Brain pericyte (primary cell): ENCODE data around the gene CRACR2A.

ENCODE experiments used
- DNase-seq: peaks from one replicate; pipeline ENCODE4 v3.0.0-alpha.2; 2012; ENCODE audit warnings: low read depth, low spot score

The CRACR2A gene

GRCh38 chr12:3684449-3685051 is 68.4 kb downstream of the CRACR2A start:
- no peak for DNase-seq

DNA sequence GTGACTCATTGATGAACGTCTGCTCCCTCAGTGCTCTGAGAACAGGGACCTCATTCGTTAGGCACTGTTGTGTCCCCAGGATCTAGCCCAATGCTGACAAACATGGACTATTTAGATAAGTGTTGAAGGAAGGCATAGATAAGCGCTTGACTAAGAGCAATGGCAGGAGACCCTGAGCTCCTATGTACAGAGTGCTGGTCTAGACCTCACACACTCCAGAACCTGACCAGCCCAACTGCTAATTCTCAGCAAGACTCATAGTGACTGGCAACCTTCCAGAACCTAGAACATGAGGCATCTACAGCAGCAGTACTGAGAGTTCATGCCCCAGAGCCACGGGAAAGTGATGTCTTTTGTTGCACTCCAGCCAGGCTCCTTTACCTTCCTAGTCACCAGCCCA is 69.2 kb downstream of the CRACR2A start:
- no peak for DNase-seq

DNA sequence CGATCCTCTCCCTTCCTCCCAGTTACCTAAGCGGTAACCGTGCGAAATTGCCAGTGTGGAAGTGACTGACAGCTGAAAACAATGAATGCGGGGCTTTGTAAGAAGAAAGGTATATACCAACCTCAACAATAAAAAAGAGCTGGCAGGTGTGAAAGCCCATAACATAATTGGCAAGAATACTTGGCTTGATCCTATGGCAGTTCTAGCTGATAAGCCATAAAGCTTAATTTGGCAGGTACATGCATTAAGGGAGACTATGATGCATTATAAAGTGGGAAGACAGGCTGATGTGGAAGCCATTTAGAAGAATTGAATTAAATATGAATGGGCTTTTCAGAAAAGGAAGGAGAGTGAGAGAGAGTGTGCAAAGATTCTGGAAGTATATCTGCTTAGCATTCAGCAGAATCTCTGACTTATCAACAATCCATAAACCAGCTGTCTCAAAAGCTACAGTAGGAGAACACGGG is 71.3 kb downstream of the CRACR2A start:
- DNase-seq = no peak

GRCh38 chr12:3680919-3681594 is 71.9 kb downstream of the CRACR2A start:
- DNase-seq = no peak

- no peak for DNase-seq
Observed at GRCh38 chr12:3679831-3680230, 73.1 kb downstream of the CRACR2A start.

DNA sequence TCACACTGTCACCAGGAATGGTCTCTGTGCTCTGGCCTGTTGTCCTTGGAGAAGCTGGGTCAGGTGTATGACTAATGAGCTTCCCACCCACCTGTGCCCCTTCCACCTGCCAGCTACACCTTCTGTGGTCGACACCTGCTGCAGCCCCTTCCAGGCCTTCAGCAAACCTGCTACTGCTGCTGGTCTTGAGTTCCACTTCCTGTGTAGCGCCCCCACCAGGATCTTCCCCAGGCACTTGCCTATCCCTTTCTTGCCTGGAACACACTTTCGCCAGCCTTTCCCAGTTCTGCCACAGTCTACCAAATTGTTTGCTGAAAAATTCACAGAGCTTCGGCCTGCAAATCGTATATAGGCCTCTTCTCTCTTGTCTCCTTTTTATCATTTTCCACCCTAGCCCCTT is 75.3 kb downstream of the CRACR2A start:
- DNase-seq = no peak

DNA sequence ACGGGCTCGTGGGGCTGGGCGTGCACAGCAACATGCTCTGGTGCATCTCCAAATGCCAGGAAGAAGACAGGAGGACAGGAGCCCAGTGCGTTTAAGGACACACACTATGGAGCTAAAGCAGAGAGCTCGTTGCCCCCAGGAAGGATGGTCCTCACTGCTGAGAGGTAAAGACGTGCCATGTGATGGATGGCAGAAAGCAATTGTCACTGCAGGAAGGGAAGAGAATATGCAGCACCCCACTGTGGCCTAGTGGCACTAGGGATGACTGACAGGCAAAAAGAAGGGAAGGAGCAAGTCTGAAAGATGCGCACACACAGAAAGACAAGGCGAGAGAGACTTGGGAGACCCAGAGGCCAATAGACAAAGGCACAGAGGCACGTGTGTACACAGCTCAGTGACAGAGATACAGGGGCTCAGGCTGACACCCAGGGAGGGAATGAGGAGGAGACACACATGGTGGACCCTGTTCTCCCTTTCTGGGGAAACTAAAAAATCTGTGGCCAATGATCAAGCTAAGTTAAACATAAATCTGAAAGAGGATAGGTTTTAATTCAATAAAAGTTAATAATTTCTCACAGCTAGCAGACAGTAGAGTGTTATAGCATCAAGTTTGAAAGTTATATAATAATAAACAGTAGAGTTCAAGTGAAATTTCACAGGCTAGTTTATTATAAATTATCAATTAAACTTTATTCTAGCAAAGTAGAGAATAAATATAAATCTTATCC is 78.8 kb downstream of the CRACR2A start:
- no peak for DNase-seq

DNA sequence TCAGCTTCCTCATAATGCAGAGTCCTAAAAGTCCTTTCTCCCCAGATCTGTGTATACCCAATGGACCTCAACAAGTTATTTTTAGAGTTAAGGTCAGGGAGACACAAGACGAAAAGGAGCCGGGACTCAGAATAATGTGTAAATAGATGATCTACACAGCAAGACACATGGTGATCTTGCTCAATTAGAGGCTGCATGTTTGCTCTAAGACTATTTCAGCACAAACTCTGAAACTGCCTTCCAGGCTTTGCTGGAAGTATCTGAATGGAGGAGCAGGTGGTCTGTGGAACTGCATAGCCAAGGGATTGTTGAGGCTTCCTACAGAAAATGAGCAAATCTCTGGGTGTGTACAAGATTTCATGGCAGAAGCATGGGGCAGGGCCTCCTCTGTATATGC is 80.8 kb downstream of the CRACR2A start:
- DNase-seq = no peak

GRCh38 chr12:3671330-3672112 is 81.4 kb downstream of the CRACR2A start:
- no peak for DNase-seq

- DNase-seq = no peak
Observed at GRCh38 chr12:3670083-3670620, 82.8 kb downstream of the CRACR2A start.

- no peak for DNase-seq
Observed at GRCh38 chr12:3669594-3669993, 83.3 kb downstream of the CRACR2A start.

- DNase-seq = no peak
Observed at GRCh38 chr12:3668479-3669165, 84.3 kb downstream of the CRACR2A start.

GRCh38 chr12:3667485-3667884 is 85.4 kb downstream of the CRACR2A start:
- no peak for DNase-seq

- DNase-seq = no peak
Observed at GRCh38 chr12:3666441-3666840, 86.5 kb downstream of the CRACR2A start.

- no peak for DNase-seq
Observed at GRCh38 chr12:3662521-3662921, 90.4 kb downstream of the CRACR2A start.

- no peak for DNase-seq
Observed at GRCh38 chr12:3661028-3661427, 91.9 kb downstream of the CRACR2A start.

DNA sequence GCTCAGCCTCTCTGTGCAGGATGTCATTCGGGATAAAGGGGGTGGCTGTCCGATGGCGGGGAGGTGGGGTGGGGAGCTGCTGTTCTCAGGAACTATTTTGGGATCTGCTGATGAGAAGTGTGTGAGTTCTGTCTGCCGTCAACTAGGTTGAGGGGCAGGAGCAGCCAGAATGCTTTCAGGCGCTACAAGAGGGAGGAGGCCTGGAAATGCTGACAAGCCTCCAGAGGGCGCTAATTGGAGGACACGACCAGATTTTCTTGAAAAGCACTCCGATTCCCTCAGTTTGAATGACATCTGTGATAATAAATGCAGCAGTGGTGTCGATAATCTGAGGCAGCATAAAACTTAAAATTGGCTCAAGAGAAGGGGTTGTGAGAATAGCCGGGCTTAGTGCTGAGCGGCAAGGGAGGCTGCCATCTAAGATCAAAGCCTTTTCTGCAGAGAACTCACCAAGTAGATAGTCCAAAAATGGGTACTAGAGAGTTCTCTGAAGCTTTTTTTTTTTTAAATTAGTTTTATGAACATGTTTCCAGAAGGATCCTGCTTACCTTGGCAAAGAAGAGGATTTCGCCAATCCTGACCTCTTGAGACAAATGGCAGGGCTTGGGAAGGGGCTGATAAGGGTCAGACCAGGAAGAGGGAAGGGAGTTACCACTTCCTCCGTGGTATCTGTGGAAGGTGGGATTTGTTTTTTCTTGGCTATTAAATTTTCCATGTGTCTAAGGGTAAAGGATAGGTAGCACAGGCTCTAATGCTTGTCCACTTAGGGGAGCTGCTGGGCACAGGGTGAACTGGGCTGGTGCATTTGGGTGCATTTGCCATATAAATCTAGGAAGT is 94.4 kb downstream of the CRACR2A start:
- DNase-seq = no peak

GRCh38 chr12:3656946-3657622 is 95.8 kb downstream of the CRACR2A start:
- DNase-seq = no peak

DNA sequence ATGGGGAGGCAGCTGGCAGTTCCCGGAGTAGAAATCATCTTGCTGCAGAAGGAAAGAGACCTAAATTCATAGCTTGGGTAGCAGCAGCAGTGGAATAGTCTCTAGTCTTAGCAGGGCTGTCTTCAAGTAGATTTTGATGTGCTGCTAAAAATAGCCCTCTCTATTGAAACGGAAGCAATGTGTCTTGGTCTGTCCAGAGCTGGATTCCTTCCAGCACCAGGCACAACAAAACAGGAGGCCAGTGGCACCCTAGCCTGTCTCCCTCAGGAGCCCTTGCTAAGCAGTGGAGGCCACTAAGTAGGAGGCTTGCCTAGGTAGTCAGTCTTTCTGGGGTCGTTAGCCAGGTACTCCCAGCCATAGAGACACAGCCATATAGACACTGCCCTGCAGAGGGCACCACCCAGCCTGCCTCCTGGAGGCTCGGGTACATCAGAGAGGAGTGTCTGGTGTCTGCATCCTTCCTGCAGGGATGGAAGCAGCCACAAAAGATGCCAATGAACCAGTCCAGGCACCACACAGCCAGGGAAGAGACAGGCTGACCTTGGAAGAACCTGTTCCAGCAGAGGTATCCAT is 97.5 kb downstream of the CRACR2A start:
- DNase-seq = no peak
